ENCODE results near the gene EDC3.
"Not testable (repeated sequence)": the region's sequence is repeated elsewhere in the genome, so short reads cannot be mapped to it uniquely, and the experiment has no call there.

EDC3 gene

DNA sequence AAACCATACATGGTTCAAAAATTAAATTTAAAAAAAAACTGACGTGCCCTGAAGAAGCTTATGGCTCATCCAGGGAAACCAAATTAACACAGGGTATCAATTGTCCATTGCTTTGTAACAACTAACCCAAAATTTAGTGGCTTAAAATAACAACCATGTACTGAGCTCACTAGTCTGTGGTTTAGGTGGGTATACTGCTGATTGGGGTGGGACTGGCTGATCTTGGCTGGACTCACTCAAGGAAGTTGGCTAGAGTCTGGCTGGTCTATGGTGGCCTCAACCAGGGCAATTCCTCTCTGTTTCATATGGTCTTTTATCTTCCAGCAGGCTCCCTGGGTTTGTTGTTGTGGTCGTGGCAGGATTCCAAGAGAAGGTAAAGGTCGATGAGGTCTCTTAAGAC, 14.1 kb upstream of the EDC3 start:
- no peak for DNase-seq (ENCODE audit: low read depth)

DNA sequence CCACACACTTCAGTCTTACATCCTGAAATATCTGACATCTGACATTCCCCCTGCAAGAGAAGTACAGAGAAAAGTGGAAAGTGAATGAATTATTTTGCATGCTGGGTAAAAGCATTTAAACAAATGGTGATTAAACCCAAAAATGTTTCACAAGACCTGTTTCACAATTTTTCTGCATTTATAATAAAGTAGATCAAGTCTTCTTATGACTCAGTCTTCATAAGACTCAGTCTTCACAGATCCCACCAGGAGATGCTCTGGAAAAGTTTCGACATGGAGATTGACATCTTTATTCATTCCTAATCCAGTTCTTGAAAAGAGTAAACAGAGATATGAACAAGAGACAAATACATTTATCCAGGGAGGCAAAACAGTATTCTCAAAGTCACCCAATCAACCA, 13.2 kb upstream of the EDC3 start:
- DNase-seq (ENCODE audit: low read depth) = no peak

DNA sequence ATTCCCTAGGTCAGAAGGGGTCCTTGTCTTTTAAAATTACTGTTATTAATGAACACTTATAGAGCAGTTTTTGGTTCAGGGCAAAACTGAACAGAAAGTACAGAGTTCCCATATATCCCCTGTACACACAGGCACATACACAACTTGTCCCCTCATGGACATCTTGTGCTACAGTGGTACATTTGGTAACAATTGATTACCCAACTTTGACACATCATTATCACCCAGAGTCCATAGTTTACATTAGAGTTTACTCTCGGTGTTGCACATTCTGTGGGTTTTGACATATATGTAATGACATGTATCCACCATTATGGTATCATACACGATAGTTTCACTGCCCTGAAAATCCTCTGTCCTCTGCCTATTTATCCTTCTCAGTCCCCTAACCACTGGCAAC, 984 bp upstream of the EDC3 start:
- no peak for DNase-seq (ENCODE audit: low read depth)

DNA sequence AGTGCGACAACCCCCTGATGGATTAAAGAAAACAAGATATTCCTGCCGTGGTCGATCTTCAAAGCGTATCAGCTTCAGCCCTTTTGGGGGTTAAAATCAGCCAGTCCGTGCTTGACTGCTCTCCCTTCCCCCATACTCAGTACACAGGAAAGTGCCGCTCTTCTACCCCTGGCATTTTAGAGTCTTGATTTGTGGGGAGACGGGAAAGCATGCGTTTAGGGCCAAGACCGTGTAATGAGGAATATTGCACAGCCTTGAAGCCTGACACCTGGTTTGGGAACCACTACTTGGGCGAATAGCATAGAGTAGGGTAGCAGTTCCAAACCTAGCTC, 540 bp upstream of the EDC3 start:
- DNase-seq (ENCODE audit: low read depth) = no peak

DNA sequence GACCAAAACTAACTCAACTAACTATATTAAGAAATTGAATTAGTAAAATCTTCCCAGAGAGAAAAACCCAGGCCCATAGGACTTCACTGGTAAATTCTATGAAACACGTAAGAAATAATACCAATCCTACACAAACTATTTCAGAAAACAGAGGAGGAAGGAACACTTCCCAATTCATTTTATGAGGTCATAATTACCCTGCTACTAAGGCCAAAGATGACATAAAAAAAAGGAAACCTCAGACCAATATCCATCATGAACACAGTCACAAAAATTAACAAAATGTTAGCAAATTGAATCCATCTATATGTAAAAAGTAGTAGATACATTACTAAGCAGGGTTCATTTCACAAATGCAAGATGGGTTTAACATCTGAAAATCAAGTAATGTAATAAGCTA, 3.5 kb downstream of the EDC3 start:
- no peak for DNase-seq (ENCODE audit: low read depth)

DNA sequence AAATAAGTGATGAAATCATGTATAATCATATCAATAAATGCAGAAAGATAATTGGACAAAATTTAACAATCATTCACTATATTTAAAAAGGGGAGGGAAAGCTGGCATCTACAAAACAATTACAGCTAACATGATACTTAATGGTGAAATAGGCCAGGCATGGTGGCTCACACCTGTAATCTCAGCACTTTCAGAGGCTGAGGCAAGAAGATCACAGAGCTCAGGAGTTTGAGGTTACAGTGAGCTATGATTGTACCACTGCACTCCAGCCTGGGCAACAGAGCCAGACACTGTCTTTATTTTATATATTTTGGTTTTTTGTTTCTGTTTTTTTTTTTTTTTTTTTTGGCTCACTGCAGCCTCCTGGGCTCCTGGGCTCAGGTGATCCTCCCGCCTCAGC, 12.1 kb downstream of the EDC3 start:
- no peak for DNase-seq (ENCODE audit: low read depth)

DNA sequence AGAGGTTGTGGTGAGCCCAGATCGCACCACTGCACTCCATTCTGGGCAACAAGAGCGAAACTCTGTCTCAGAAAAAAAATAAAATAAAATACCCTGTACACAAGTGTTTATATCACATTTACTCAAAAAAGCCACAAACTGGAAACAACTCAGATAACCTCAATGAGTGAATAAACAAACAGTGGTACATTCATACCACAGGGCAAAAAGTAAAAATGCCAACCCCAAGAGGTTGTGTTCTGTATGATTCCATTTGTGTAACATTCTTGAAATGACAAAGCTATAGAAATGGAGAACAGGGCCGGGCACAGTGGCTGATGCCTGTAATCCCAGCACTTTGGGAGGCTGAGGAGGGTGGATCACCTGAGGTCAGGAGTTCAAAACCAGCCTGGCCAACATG, 12.9 kb downstream of the EDC3 start:
- no peak for DNase-seq (ENCODE audit: low read depth)

DNA sequence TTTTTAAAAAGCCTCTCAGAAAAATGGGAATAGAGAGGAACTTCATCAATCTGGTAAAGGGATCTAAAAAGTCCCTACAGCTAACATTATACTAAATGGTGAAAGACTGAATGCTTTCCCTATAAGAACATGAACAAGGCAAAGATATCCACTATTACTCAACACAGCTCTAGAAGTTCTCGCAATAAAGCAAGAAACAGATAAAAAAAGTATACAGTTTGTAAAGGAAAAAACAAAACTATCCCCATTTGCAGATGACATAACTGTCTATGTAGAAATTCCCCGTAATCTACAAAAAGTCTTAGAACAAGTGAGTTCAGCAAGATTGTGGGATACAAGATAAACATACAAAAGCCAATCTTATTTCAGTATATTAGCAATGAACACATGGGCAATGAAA, 15.4 kb downstream of the EDC3 start:
- no peak for DNase-seq (ENCODE audit: low read depth)

DNA sequence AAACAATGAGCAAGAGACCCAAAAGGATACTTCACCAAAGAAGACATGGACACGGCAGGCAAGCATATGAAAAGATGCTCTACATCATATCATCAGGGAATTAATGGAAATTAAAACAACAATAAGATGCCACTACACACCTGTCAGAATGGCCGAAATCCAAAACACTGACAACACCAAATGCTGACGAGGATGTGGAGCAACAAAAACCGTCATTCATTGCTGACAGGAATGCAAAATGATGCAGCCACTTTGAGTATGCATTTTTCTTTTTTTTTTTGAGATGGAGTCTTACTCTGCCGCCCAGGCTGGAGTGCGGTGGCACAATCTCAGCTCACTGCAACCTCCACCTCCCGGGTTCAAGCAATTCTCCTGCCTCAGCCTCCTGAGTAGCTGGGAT, 19.0 kb downstream of the EDC3 start:
- no peak for DNase-seq (ENCODE audit: low read depth)

DNA sequence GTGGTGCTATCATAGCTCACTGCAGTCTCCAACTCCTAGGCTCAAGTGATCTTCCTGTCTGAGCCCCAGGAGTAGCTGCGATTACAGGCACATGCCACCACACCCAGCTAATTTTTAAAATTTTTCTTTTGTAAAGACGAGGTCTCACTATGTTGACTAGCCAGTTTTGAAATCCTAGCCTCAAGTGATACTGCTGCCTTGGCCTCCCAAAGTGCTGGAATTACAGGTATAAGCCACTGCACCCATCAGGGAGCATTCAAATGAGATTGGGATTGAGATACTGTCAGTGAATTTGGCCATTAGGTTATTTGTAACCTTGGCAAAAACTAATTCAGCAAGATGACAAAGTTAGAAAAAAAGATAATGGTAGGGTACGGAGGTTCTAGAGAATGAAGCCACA, 21.7 kb downstream of the EDC3 start:
- no peak for DNase-seq (ENCODE audit: low read depth)

DNA sequence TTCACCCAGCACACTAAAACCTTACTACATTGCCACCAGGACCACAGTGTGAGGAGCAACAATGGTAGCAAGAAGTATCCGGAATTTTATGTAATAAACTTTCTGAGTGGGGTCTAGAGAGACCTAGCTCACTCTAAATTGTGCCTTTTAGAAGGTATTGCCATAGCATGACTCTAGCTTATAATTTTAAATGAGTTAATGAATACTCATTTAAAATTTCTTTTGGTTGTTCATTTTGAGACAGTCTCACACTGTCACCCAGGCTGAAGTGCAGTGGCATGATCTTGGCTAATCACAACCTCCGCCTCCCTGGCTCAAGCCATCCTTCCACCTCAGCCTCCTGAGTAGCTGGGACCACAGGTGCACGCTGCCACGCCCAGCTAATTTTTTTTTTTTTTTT, 26.2 kb downstream of the EDC3 start:
- no peak for DNase-seq (ENCODE audit: low read depth)

DNA sequence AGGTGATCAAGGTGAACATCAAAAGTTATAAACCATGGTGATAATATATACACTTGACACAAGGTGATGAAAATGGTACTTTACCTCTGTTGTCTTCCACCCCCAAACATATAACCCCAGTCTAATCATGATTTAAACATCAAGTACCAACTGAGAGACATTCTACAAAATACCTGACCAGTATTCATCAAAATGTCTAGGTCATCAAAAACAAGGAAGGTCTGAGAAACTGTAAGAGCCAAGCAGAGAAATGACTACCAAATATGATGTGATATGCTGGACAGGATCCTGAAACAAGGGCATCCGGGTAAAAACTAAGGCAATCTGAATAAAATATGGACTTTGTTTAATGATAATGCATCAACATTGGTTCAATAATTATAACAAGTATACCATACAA, 27.8 kb downstream of the EDC3 start:
- DNase-seq (ENCODE audit: low read depth) = no peak

DNA sequence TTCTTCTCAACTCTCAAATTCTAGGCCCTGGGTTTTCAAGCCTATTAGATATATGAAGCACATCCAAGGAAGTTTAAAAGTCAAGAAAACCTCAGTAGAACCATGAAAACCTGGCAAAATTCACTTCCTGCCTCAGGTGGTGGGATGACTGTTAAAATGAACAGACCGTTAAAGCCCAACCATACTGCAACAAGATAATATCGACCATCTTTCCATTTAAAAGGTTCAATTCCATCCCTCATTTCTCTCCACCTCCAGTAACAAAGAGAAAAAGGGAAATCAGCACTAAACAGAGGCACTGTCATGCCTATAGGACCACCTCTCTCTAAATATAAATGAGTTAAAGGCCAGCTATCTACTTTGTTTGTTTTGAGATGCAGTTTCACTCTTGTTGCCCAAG, 31.2 kb downstream of the EDC3 start:
- DNase-seq (ENCODE audit: low read depth) = no peak

DNA sequence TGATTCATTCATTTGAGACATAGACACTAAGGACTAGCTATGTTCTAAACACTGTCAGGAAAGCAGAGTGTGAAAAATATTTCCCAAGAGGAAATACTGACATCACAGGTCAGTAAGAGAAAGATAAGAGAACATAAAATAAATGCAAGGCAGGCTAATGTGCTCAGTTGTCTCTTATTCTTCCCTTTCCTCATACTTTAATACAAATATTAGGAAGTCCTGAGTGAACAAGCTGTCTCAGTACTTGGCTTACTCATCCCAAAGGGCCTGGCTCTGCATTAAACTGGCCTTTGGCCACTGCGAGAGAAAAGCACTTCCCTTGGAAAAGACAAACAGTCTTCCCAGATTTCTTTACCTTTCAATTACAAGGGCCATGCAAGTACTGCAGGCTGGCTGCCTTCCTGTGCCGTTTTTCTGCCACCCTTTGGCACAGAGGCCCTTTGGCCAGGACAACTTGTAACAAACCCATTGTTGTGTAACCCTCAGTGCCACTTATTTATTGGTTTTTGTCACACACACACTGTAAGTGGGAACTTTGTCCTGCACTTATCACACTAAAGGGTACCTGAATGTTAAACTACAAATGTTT, 31.7 kb downstream of the EDC3 start:
- DNase-seq (ENCODE audit: low read depth) = no peak

DNA sequence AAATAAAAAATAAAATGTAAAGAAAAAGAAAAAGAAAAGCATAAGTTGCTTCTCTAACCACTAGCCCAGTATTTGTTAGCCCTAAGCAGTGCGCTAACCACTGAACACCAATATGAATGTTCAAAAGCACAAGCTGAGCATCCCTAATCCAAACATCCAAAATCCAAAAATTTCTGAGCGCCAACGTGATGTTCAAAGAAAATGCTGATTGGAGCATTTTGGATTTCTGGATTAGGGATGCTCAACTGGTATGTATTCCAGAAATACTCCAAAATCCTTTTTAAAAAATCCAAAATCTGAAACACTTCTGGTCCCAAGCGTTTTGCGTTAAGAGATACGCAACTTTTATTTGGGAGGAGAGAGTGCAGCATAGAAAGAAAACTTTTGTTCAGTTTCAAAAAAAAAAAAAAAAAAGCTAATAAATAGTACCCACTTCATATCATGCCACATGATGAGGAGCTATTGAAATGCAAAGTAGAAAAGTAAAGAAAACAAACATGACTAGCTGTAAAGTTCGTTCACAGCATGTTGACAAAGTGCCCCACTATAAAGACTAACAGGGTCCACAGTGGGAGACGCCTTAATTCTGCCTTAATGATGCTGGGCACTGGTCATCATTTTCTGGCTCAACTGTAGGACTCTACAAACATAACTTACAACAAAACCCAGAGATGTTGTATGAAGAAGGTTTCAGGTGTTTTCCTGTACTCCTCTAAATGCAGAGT, 32.4 kb downstream of the EDC3 start:
- DNase-seq (ENCODE audit: low read depth) = no peak

DNA sequence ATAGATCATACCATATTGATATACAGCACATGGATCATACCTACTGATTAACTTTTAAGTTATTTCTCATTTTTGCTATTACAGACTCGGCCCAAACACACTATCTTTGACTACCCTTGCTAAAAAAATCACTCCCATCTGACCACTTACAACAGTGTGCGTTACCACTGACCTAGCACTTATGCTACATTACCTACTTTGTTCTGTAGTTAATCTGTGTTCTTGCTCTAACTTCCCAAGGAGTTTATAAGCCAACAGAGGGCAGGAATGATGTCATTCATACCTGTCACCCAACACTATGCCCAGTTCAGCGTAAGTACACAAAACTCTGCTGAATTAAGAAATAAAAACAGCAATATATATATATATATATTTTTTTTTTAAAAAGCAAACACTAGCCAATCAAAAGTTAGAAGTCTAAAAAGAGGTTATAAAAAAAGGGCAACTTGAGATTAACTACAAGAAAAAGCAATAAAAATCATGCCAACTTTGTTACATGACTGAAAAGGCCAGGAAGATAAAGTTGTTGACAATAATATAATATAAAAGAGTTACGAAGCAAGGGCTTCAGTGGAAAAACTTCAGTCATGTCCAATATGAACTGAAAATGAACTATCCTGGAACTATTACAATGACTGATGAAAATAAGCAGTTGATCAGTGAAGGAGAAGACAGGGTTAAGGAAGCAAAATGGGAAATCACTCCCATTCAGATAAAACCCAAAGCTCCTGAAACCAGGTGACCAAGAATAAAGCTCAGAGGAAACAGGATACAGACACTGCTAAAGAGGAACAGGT, 33.6 kb downstream of the EDC3 start:
- DNase-seq (ENCODE audit: low read depth) = no peak

DNA sequence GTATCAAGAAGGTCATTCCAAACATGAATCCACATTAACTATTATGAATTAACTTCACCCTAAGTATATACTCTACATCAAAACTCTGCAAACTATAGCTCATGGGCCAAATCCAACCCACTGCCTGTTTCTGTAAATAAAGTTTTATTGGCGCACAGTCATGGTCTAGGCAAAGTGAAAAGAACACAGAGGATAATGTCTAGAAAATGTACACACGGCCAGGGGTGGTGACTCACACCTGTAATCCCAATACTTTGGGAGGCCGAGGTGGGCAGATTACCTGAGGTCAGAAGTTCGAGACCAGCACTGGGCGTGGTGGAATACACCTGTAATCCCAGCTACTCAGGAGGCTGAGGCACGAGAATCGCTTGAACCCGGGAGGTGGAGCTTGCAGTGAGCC, 34.5 kb downstream of the EDC3 start:
- not testable (repeated sequence) for DNase-seq (ENCODE audit: low read depth)

DNA sequence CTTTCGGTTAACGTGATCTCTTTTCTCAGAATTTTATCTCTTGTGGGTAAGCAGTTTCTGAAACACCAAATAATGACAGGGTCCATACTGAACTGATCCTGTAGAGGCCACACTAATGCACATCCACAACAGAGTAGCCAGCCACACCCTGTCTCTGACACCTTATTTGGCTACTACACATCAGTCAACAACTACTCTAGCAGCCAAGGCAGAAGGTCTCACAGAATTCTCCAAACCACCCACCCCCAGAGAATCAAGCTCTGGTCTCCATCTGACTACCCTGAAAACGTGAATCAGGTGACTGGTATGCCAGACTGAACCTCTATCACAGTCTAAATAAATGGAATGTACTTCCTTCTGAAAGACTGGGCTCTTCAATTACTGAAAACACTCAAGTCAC, 38.0 kb downstream of the EDC3 start:
- no peak for DNase-seq (ENCODE audit: low read depth)

DNA sequence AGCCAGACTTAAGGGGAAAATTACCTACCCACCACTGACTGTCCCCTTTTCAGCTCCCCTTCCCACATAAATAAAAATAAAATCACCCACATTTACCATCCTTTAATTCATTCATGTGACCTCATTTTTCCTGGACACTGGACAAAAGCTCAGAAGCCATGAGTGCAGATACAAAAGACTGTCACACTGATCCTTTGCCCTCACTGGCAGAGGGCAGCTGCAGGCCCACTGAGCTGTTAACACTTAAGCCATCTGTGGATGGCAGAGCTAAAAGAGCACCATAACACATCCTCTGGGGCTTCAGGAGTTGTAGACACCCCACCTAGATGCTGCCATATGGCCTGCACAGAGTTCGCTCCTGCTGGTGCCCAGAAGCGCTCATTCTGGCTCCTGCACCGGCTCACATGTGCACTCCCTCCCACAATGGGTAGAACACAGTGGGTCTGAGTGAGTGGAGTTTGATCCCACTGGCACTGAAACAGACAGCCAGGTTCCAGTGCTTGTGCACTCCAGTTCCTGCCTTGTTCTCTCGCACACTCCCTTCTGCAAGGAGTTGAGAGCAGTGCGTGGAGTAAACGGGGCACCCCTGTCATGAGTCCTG, 38.8 kb downstream of the EDC3 start:
- DNase-seq (ENCODE audit: low read depth) = no peak

DNA sequence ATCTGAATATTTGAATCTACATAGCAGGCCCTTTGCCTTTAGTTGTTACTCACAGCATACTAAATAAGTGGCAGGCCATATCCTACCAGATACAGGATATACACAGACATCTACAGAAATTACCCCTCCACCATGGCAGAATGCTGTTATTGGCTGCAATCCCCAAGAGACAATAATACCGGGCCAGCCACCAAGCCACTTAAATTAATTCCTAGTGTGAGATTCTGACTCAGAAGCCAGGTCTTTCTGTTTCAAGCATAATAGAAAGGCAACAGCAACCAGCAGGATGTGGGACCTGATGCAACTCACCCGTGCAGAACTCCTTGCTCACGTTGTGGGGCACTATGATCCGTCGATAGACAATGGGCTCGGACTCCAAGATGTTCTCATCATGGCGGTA, 40.4 kb downstream of the EDC3 start:
- no peak for DNase-seq (ENCODE audit: low read depth)

DNA sequence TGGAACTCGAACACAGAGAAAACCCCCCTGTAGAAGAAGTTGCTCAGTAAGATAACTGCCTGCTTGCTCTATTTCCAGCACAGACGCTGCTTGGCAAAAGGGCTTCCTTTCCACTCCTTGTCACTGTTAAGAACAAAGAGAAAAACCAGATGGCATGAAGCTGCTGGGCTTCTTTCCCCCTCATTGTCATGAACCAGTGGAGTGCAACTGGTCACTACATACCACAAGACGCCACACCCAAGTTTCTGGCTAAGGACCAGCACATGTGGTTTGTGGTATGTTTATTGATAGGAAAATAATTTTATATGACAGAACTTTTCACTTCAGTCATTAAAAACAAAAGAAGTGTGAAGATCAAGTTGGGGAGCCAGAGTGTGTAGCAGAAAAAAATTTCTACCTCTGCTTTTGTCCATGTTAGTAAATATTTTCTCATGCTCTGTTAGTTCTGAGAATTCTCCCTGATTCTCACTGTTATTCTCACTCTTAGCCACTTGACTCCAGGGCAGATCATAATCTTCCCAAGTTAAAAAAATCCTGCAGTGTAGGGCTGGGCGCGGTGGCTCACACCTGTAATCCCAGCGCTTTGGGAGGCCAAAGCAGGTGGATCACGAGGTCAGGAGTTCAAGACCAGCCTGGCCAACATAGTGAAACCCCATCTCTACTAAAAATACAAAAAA, 42.3 kb downstream of the EDC3 start:
- no peak for DNase-seq (ENCODE audit: low read depth)

DNA sequence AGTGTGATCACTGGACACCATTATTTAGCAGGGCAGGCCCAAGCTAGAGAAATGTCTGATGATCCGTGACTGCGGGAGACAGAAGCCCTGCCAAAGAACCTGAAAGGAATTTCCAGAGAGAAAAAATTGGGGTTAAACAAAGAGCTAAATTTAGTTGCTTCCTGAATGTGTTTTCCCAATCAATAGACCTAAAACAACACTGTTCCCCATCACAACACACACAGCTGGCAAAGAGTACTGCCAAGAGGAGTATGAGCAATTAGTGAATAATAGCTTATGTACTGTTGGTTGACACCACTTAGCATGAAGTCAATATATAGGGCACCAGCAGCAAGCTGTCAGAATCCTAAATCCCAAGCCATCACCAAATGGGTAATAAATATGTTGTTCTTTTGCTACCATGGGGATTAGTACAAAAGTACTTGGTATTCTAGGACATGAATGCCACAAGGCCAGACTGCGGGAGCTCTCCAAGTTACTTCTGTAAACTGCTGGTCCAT, 44.5 kb downstream of the EDC3 start:
- DNase-seq (ENCODE audit: low read depth) = no peak
